H9 (cell line): ENCODE results near the gene RNLS. TPM values are rescaled to one million over a fixed set of nuclear protein-coding genes. Genes with fewer than 3 reads are reported as not detected.

Source experiments
- DNase-seq: peaks from one replicate; pipeline ENCODE4 v3.0.0-alpha.2; 2017
- H2AFZ ChIP-seq: one replicate; pipeline ENCODE4 v1.6.1; 2013; ENCODE audit warnings: mild to moderate bottlenecking, low read length, control low read depth, moderate library complexity
- H2AK5ac ChIP-seq: 2 replicates; pipeline ENCODE4 v1.6.1; 2013; ENCODE audit warnings: low read length, control low read depth, mixed read lengths; ENCODE audit not compliant: insufficient read length
- H2BK120ac ChIP-seq: one replicate; pipeline ENCODE4 v1.6.1; 2013; ENCODE audit warnings: low read depth, mild to moderate bottlenecking, low read length, control low read depth, inconsistent platforms; ENCODE audit not compliant: poor library complexity, severe bottlenecking
- H2BK12ac ChIP-seq: 2 replicates; pipeline ENCODE4 v1.6.1; 2013; ENCODE audit warnings: low read length, control low read depth, mixed read lengths, low read depth; ENCODE audit not compliant: insufficient read length
- H2BK15ac ChIP-seq: 2 replicates; pipeline ENCODE4 v1.6.1; 2013; ENCODE audit warnings: low read depth, low read length, control low read depth
- H2BK20ac ChIP-seq: one replicate; pipeline ENCODE4 v1.6.1; 2013; ENCODE audit warnings: low read depth, mild to moderate bottlenecking, low read length, control low read depth, inconsistent platforms; ENCODE audit not compliant: poor library complexity, severe bottlenecking
- H2BK5ac ChIP-seq: 2 replicates; pipeline ENCODE4 v1.6.1; 2013; ENCODE audit warnings: low read length, control low read depth, mixed read lengths; ENCODE audit not compliant: insufficient read length
- H3K14ac ChIP-seq: 2 replicates; pipeline ENCODE4 v1.6.1; 2013; ENCODE audit warnings: low read length, control low read depth; ENCODE audit not compliant: insufficient read depth
- H3K18ac ChIP-seq: 2 replicates; pipeline ENCODE4 v1.6.1; 2013; ENCODE audit warnings: low read depth, mild to moderate bottlenecking, mixed read lengths, low read length, control low read depth; ENCODE audit not compliant: insufficient read length
- H3K23ac ChIP-seq: 2 replicates; pipeline ENCODE4 v1.6.1; 2013; ENCODE audit warnings: low read length, control low read depth, mixed read lengths, low read depth; ENCODE audit not compliant: insufficient read length
- H3K23me2 ChIP-seq: 2 replicates; pipeline ENCODE4 v1.6.1; 2013; ENCODE audit warnings: low read depth, mild to moderate bottlenecking, mixed read lengths, low read length, control low read depth; ENCODE audit not compliant: insufficient read length, poor library complexity, severe bottlenecking
- H3K27ac ChIP-seq: 2 replicates; pipeline ENCODE4 v1.5.1; 2013; ENCODE audit warnings: low read length, control low read depth, mixed read lengths, low read depth; ENCODE audit not compliant: insufficient read length
- H3K27me3 ChIP-seq: 2 replicates; pipeline ENCODE4 v1.6.1; 2013; ENCODE audit warnings: low read length, control low read depth, inconsistent platforms; ENCODE audit not compliant: insufficient read depth
- H3K4ac ChIP-seq: 2 replicates; pipeline ENCODE4 v1.6.1; 2013; ENCODE audit warnings: low read depth, mild to moderate bottlenecking, control low read depth, inconsistent platforms, low read length, moderate library complexity
- H3K4me1 ChIP-seq: 2 replicates; pipeline ENCODE4 v1.6.1; 2013; ENCODE audit warnings: low read length, control low read depth, inconsistent platforms; ENCODE audit not compliant: insufficient read depth
- H3K4me2 ChIP-seq: 2 replicates; pipeline ENCODE4 v1.6.1; 2013; ENCODE audit warnings: low read length, control low read depth, mixed read lengths; ENCODE audit not compliant: insufficient read length, insufficient read depth
- H3K56ac ChIP-seq: 2 replicates; pipeline ENCODE4 v1.6.1; 2013; ENCODE audit warnings: low read depth, mild to moderate bottlenecking, mixed read lengths, low read length, control low read depth; ENCODE audit not compliant: insufficient read length
- H3K79me1 ChIP-seq: 2 replicates; pipeline ENCODE4 v1.6.1; 2013; ENCODE audit warnings: low read depth, mild to moderate bottlenecking, moderate library complexity, low read length, control low read depth, inconsistent platforms; ENCODE audit not compliant: insufficient read depth, poor library complexity, severe bottlenecking
- H3K79me2 ChIP-seq: 2 replicates; pipeline ENCODE4 v1.6.1; 2013; ENCODE audit warnings: low read length, control low read depth, inconsistent platforms; ENCODE audit not compliant: insufficient read depth
- H3K9ac ChIP-seq: 2 replicates; pipeline ENCODE4 v1.6.1; 2013; ENCODE audit warnings: low read length, control low read depth, mixed read lengths; ENCODE audit not compliant: insufficient read length; ENCODE audit errors: extremely low read depth
- H3K9me3 ChIP-seq: one replicate; pipeline ENCODE4 v1.6.1; 2013; ENCODE audit warnings: low read depth, low read length, inconsistent platforms; ENCODE audit not compliant: control insufficient read depth
- H3T11ph ChIP-seq: one replicate; pipeline ENCODE4 v1.6.1; 2013; ENCODE audit warnings: mild to moderate bottlenecking, low read length, control low read depth, inconsistent platforms
- H4K20me1 ChIP-seq: one replicate; pipeline ENCODE4 v1.6.1; 2013; ENCODE audit not compliant: control insufficient read depth, insufficient read length, insufficient read depth
- H4K5ac ChIP-seq: 2 replicates; pipeline ENCODE4 v1.6.1; 2013; ENCODE audit warnings: low read depth, mild to moderate bottlenecking, mixed read lengths, low read length, control low read depth; ENCODE audit not compliant: insufficient read length
- H4K8ac ChIP-seq: replicated peaks from 2 replicates; pipeline ENCODE4 v1.6.1; 2013; ENCODE audit warnings: low read length, control low read depth, mixed read lengths, low read depth; ENCODE audit not compliant: insufficient read length
- H4K91ac ChIP-seq: 2 replicates; pipeline ENCODE4 v1.6.1; 2013; ENCODE audit warnings: low read depth, mild to moderate bottlenecking, moderate library complexity, mixed read lengths, low read length, control low read depth; ENCODE audit not compliant: insufficient read length
- H3K27ac Mint-ChIP-seq, 3 experiments: 2 replicates in 2 of 3; 3 replicates in 1 of 3; pipeline ENCODE4 v1.8.0; 2020 to 2021; ENCODE audit warnings: mixed read lengths in 3 of 3, mild to moderate bottlenecking in 1 of 3, moderate library complexity in 1 of 3
- H3K27me3 Mint-ChIP-seq: 2 replicates; pipeline ENCODE4 v1.8.0; 2021; ENCODE audit warnings: low read depth, mild to moderate bottlenecking, moderate library complexity, mixed read lengths
- H3K36me3 Mint-ChIP-seq, 3 experiments: 2 replicates in 2 of 3; 3 replicates in 1 of 3; pipeline ENCODE4 v1.8.0; 2020 to 2021; ENCODE audit warnings: low read depth in 3 of 3, mixed read lengths in 3 of 3; ENCODE audit not compliant: insufficient read depth in 1 of 3
- H3K4me1 Mint-ChIP-seq, 2 experiments: 2 replicates each; pipeline ENCODE4 v1.8.0; 2020; ENCODE audit warnings: mixed read lengths in 2 of 2
- H3K4me3 Mint-ChIP-seq, 2 experiments: 2 replicates in 1 of 2; 3 replicates in 1 of 2; pipeline ENCODE4 v1.8.0; 2020 to 2021; ENCODE audit warnings: mild to moderate bottlenecking in 2 of 2, mixed read lengths in 2 of 2, moderate library complexity in 1 of 2
- H3K9me3 Mint-ChIP-seq, 2 experiments: 2 replicates in 1 of 2; 3 replicates in 1 of 2; pipeline ENCODE4 v1.8.0; 2020; ENCODE audit warnings: mild to moderate bottlenecking in 2 of 2, mixed read lengths in 2 of 2, moderate library complexity in 1 of 2
- WGBS: extraction: QIAGEN DNeasy Blood & Tissue Kit; methylation state at CpG from one replicate; pipeline ENCODE4 v1.1.7; 2013; ENCODE audit warnings: missing lambda C conversion rate, low lambda C conversion rate, mixed read lengths; ENCODE audit not compliant: insufficient read length; ENCODE audit errors: extremely low coverage; 5-methylcytosine and 5-hydroxymethylcytosine counted together
- total RNA-seq: library from RNA; stranded (reverse); gene quantifications from 2 replicates; pipeline ENCODE4 v1.2.1, GENCODE V29; 2021
- TF ChIP-seq, protein P1 (sequence below): fragments of 200-600 bp; sonication (generic); conservative IDR thresholded peaks from 3 replicates; pipeline ENCODE4 v1.8.0; 2021; ENCODE audit warnings: antibody characterized with exemption, mild to moderate bottlenecking

Gene RNLS
- total RNA-seq, 1 experiment from 2014 or later = 7.5 TPM

DNA sequence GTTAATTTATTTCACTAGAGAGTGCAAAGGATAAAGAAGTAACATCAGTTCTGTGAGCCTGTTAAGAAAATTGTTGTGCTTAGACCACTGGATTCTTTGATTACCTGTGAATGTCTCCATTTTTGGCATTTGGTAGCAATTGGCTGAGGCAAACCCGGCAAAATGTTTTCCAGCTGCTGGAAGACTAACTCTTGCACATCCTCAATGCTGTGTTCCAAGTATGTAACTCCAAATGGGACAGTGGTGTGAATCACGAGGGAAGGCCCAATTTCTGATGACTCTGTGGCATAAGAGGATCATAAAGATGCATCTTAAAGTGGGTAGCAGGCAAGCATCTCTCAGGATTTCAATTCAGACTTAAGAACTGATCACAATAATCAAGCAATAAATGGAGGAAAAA is 268.8 kb downstream of the RNLS start:
- Histone ChIP-seq H4K5ac (no peak overlapping the region), H3K27me3 (no peaks in the 10 kb centered on the region), H3K4ac (no peak overlapping the region), H2BK20ac (no peak overlapping the region), H3K56ac (no peak overlapping the region), H2BK12ac (no peak overlapping the region), H3K27ac (no peak overlapping the region), H3K9ac (no peak overlapping the region), H3K4me2 (no peak overlapping the region), H4K91ac (no peak overlapping the region), H2AFZ (no peak overlapping the region), H3K79me1 (no peaks in the 10 kb centered on the region), H2BK120ac (no peak overlapping the region), H2AK5ac (no peak overlapping the region), H4K20me1 (no peaks in the 10 kb centered on the region), H3K4me1 (no peaks in the 10 kb centered on the region), H2BK15ac (no peak overlapping the region), H4K8ac (no peak overlapping the region), H2BK5ac (no peak overlapping the region), H3T11ph (no peak overlapping the region), H3K14ac (no peak overlapping the region), H3K23ac (no peak overlapping the region), H3K79me2 (no peaks in the 10 kb centered on the region), H3K23me2 (no peaks in the 10 kb centered on the region), H3K9me3 (no peaks in the 10 kb centered on the region), H3K18ac (no peak overlapping the region)
- no peaks in the 10 kb centered on the region for H3K27me3 Mint-ChIP-seq
- no peak for DNase-seq
- TF ChIP-seq, protein P1, sequence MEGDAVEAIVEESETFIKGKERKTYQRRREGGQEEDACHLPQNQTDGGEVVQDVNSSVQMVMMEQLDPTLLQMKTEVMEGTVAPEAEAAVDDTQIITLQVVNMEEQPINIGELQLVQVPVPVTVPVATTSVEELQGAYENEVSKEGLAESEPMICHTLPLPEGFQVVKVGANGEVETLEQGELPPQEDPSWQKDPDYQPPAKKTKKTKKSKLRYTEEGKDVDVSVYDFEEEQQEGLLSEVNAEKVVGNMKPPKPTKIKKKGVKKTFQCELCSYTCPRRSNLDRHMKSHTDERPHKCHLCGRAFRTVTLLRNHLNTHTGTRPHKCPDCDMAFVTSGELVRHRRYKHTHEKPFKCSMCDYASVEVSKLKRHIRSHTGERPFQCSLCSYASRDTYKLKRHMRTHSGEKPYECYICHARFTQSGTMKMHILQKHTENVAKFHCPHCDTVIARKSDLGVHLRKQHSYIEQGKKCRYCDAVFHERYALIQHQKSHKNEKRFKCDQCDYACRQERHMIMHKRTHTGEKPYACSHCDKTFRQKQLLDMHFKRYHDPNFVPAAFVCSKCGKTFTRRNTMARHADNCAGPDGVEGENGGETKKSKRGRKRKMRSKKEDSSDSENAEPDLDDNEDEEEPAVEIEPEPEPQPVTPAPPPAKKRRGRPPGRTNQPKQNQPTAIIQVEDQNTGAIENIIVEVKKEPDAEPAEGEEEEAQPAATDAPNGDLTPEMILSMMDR = no peak
- no CpG with 5 or more reads among the region's 2 CpGs for WGBS
- H3K9me3 Mint-ChIP-seq = peaks cover 6% of the 10 kb centered on the region in 2 experiments
- H3K4me1 Mint-ChIP-seq = no peaks in the 10 kb centered on the region
- no peak overlapping the region for H3K27ac Mint-ChIP-seq
- H3K4me3 Mint-ChIP-seq = no peak overlapping the region
- H3K36me3 Mint-ChIP-seq = peaks cover 3 to 7% (median 5%) of the 10 kb centered on the region in 3 experiments
